ENCODE measurements around the gene GRB10. TPM values are rescaled to one million over a fixed set of nuclear protein-coding genes. Genes with fewer than 3 reads are reported as not detected.

The GRB10 gene
- total and polyA plus RNA-seq, 11 donors, result 14.7 to 38.2 (median 28.0) TPM

- WGBS, 4 donors, result 91 to 94% (median 92%) methylated on average over 21 of the region's 21 CpGs
- Histone ChIP-seq H3K9me3 (no peaks in the 10 kb centered on the region), H3K36me3 (peaks cover 0 to 7% (median 0%) of the 10 kb centered on the region in 9 donors), H3K4me3 (no peak overlapping the region), H3K27me3 (no peaks in the 10 kb centered on the region), H3K4me1 (peaks cover 0 to 66% (median 48%) of the 10 kb centered on the region in 12 donors), H3K27ac (peak overlapping the region in 1 of 12 donors; percentile 71)
- TF ChIP-seq POLR2A (IDR thresholded peaks at IDR 0.05) (no peak), CTCF (IDR thresholded peaks at IDR 0.05) (no peak)
- DNase-seq (no peak), ATAC-seq (no peak)
- intact Hi-C loops (cut with DNase I), result loop anchor here in 2 of 10 donors (5.0 kb wide), 2 partner anchors 40 to 50 kb away; partner anchors contain the start of gene GRB10 (in 1 of the 2)
Measured at GRCh38 chr7:50731703-50732582, 50.8 kb downstream of the GRB10 start.

GRCh38 chr7:50730446-50731400 lies 52.0 kb downstream of the GRB10 start:
- no peak for TF ChIP-seq CTCF (IDR thresholded peaks at IDR 0.05)
- TF ChIP-seq POLR2A (IDR thresholded peaks at IDR 0.05), result no peak
- ATAC-seq (peak; percentile 16 to 67 (median 54)), DNase-seq (peak in 1 of 5 donors; percentile 46)
- no peaks in the 10 kb centered on the region for H3K27me3 ChIP-seq
- WGBS, 4 donors, result 42 to 51% (median 45%) methylated on average over 10 to 12 of the region's 12 CpGs
- peaks cover 0 to 7% (median 0%) of the 10 kb centered on the region in 9 donors for H3K36me3 ChIP-seq
- H3K9me3 ChIP-seq, result no peaks in the 10 kb centered on the region
- H3K4me3 ChIP-seq, result peak overlapping the region in 1 of 12 donors; percentile 1
- peak overlapping the region in 11 of 12 donors; percentile 11 to 71 (median 37) for H3K27ac ChIP-seq
- intact Hi-C loops (cut with DNase I), result loop anchor here in 2 of 10 donors (5.0 kb wide), 2 partner anchors 42 to 52 kb away; partner anchors contain the start of gene GRB10 (in 1 of the 2)
- peaks cover 0 to 78% (median 60%) of the 10 kb centered on the region in 12 donors for H3K4me1 ChIP-seq

GRCh38 chr7:50729962-50730361 lies 52.7 kb downstream of the GRB10 start:
- intact Hi-C loops (cut with DNase I), result loop anchor here in 2 of 10 donors (5.0 kb wide), 2 partner anchors 42 to 52 kb away; partner anchors contain the start of gene GRB10 (in 1 of the 2)
- no peaks in the 10 kb centered on the region for H3K27me3 ChIP-seq
- 64 to 70% (median 68%) methylated on average over 5 of the region's 5 CpGs for WGBS, 4 donors
- no peak for DNase-seq
- ATAC-seq, result no peak
- peak overlapping the region in 9 of 12 donors; percentile 6 to 71 (median 37) for H3K27ac ChIP-seq
- TF ChIP-seq POLR2A (IDR thresholded peaks at IDR 0.05), result no peak
- TF ChIP-seq CTCF (IDR thresholded peaks at IDR 0.05), result no peak
- no peaks in the 10 kb centered on the region for H3K9me3 ChIP-seq
- H3K4me1 ChIP-seq, result peaks cover 0 to 82% (median 62%) of the 10 kb centered on the region in 12 donors
- peaks cover 0 to 7% (median 0%) of the 10 kb centered on the region in 9 donors for H3K36me3 ChIP-seq
- H3K4me3 ChIP-seq, result peak overlapping the region in 1 of 12 donors; percentile 1
